Keratinocyte (primary cell): ENCODE data around the gene LSM14B. TPM values are rescaled to one million over a fixed set of nuclear protein-coding genes. Genes with fewer than 3 reads are reported as not detected.

Experiments
- DNase-seq: peaks from one replicate; pipeline ENCODE4 v3.0.0-alpha.2; 2011; ENCODE audit warnings: low read depth, missing footprints, low spot score
- FAIRE-seq: peaks from 2 replicates; lab custom pipeline; 2011; peaks lifted over from hg19 to GRCh38; lab: Jason Lieb, UNC
- H2AFZ ChIP-seq: 2 replicates; pipeline ENCODE4 v1.6.0; 2012; ENCODE audit warnings: low read length, control low read depth, inconsistent platforms; ENCODE audit not compliant: control insufficient read depth
- H3K27ac ChIP-seq: 2 replicates; pipeline ENCODE4 v1.5.1; 2011; ENCODE audit warnings: low read length; ENCODE audit not compliant: control insufficient read depth, insufficient read depth
- H3K27me3 ChIP-seq: 3 replicates; pipeline ENCODE4 v1.6.0; 2011; ENCODE audit warnings: low read length; ENCODE audit not compliant: control insufficient read depth, insufficient read depth; ENCODE audit errors: extremely low read depth
- H3K36me3 ChIP-seq, 2 experiments: 2 replicates in 1 of 2; 3 replicates in 1 of 2; pipeline ENCODE4 v1.5.1; 2011; ENCODE audit warnings: low read length in 2 of 2, mild to moderate bottlenecking in 1 of 2; ENCODE audit not compliant: control insufficient read depth in 2 of 2, insufficient read depth in 2 of 2; ENCODE audit errors: extremely low read depth in 1 of 2
- H3K4me1 ChIP-seq: 3 replicates; pipeline ENCODE4 v1.5.1; 2011; ENCODE audit warnings: low read length; ENCODE audit not compliant: control insufficient read depth, insufficient read depth; ENCODE audit errors: extremely low read depth
- H3K4me2 ChIP-seq: 3 replicates; pipeline ENCODE4 v1.6.0; 2011; ENCODE audit warnings: low read depth, low read length; ENCODE audit not compliant: control insufficient read depth, insufficient read depth; ENCODE audit errors: extremely low read depth
- H3K4me3 ChIP-seq, 3 experiments: fragments of 200-600 bp in 1 of 3; sonication (generic) in 1 of 3; 2 replicates in 2 of 3; 3 replicates in 1 of 3; pipeline ENCODE4 v1.5.1; 2011 to 2016; ENCODE audit warnings: low read length in 3 of 3, mild to moderate bottlenecking in 3 of 3, control low read depth in 2 of 3, inconsistent platforms in 1 of 3, low read depth in 1 of 3, mixed read lengths in 1 of 3, mixed run types in 1 of 3, moderate library complexity in 1 of 3; ENCODE audit not compliant: control insufficient read depth in 2 of 3, insufficient read depth in 2 of 3; ENCODE audit errors: extremely low read depth in 1 of 3
- H3K79me2 ChIP-seq: 2 replicates; pipeline ENCODE4 v1.6.0; 2012; ENCODE audit warnings: low read length; ENCODE audit not compliant: control insufficient read depth, insufficient read depth
- H3K9ac ChIP-seq: 3 replicates; pipeline ENCODE4 v1.6.0; 2011; ENCODE audit warnings: low read length; ENCODE audit not compliant: control insufficient read depth, insufficient read depth; ENCODE audit errors: extremely low read depth
- H3K9me1 ChIP-seq: 3 replicates; pipeline ENCODE4 v1.6.0; 2011; ENCODE audit warnings: low read length; ENCODE audit not compliant: control insufficient read depth, insufficient read depth; ENCODE audit errors: extremely low read depth
- H3K9me3 ChIP-seq: 2 replicates; pipeline ENCODE4 v1.5.1; 2012; ENCODE audit warnings: low read depth, low read length; ENCODE audit not compliant: control insufficient read depth
- H4K20me1 ChIP-seq: 3 replicates; pipeline ENCODE4 v1.6.0; 2011; ENCODE audit warnings: low read length; ENCODE audit not compliant: control insufficient read depth, insufficient read depth; ENCODE audit errors: extremely low read depth
- EZH2 ChIP-seq: IDR thresholded peaks from one replicate; pipeline ENCODE4 v1.6.1; 2012; ENCODE audit warnings: inconsistent platforms, mild to moderate bottlenecking, low read length, moderate library complexity
- dilution Hi-C: fragments of 300-500 bp; cut with MboI; formaldehyde crosslinking; loops from one replicate; pipeline ENCODE4 v1.7.0; 2020; ENCODE audit warnings: low sequenced_read_pairs; ENCODE audit not compliant: extremely low pct_ligation_motif_present
- polyA plus RNA-seq, 5 experiments: library from polyadenylated mRNA; depleted of rRNA in 3 of 5; stranded (reverse) in 3 of 5; stranded (forward) in 1 of 5; unstranded in 1 of 5; fragments of >200 nt; gene quantifications; 1 replicate in 1 of 5; 2 replicates in 3 of 5; 3 replicates in 1 of 5; pipeline versions ENCODE4 v1.2.1 to v1.2.3, GENCODE V29; 2011 to 2012; ENCODE audit warnings: missing spikeins in 2 of 5, low read depth in 1 of 5, low replicate concordance in 1 of 5
- TF ChIP-seq, protein P1 (sequence below), 3 experiments: IDR thresholded peaks in 1 of 3; conservative IDR thresholded peaks in 1 of 3; optimal IDR thresholded peaks in 1 of 3; 2 replicates in 2 of 3; 3 replicates in 1 of 3; pipeline versions ENCODE3 to v1.5.1; 2011; ENCODE audit warnings: low read length in 3 of 3, mild to moderate bottlenecking in 3 of 3, moderate library complexity in 2 of 3, control low read depth in 1 of 3, inconsistent platforms in 1 of 3; ENCODE audit not compliant: insufficient read depth in 2 of 3; ENCODE audit errors: extremely low read depth in 1 of 3

LSM14B gene
- polyA plus RNA-seq, 1 donor (not counting 4 experiments of a cell fraction or from before 2014, with no cell fraction given): 21.7 TPM

DNA sequence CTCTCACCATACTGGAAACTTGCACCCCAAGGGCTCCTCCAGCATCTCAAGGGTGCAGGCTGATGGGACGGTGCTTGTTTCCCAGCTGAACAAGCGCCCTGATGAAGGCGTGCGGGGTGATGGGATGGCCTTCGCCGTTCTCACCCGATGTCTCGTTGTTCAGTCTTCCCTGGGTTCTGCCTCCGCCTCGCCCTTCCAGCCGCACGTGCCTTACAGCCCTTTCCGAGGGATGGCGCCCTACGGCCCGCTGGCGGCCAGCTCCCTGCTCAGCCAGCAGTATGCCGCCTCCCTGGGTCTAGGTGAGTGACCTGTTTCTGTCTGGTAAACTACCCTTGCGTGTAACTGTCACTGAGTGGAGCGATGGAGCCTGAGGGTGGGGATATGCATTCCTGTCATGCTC lies 3.9 kb downstream of the LSM14B start:
- H2AFZ ChIP-seq: no peak overlapping the region
- peaks cover 8% of the 10 kb centered on the region for H3K4me1 ChIP-seq
- no peak for TF ChIP-seq EZH2
- TF ChIP-seq, protein P1, sequence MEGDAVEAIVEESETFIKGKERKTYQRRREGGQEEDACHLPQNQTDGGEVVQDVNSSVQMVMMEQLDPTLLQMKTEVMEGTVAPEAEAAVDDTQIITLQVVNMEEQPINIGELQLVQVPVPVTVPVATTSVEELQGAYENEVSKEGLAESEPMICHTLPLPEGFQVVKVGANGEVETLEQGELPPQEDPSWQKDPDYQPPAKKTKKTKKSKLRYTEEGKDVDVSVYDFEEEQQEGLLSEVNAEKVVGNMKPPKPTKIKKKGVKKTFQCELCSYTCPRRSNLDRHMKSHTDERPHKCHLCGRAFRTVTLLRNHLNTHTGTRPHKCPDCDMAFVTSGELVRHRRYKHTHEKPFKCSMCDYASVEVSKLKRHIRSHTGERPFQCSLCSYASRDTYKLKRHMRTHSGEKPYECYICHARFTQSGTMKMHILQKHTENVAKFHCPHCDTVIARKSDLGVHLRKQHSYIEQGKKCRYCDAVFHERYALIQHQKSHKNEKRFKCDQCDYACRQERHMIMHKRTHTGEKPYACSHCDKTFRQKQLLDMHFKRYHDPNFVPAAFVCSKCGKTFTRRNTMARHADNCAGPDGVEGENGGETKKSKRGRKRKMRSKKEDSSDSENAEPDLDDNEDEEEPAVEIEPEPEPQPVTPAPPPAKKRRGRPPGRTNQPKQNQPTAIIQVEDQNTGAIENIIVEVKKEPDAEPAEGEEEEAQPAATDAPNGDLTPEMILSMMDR (optimal IDR thresholded peaks at IDR 0.05 in 1 of 3, IDR thresholded peaks at IDR 0.05 in 1 of 3, conservative IDR thresholded peaks at IDR 0.05 in 1 of 3; ENCODE audit: extremely low read depth in 1 of 3, insufficient read depth in 2 of 3, low read length in 3 of 3): no peak
- no peaks in the 10 kb centered on the region for H3K27me3 ChIP-seq
- FAIRE-seq (no peak), DNase-seq (no peak)
- H3K27ac ChIP-seq: no peak overlapping the region
- H3K4me3 ChIP-seq: no peak overlapping the region
- peaks cover 17% of the 10 kb centered on the region for H3K79me2 ChIP-seq
- H3K9ac ChIP-seq: no peak overlapping the region
- H3K9me1 ChIP-seq: no peaks in the 10 kb centered on the region
- H3K36me3 ChIP-seq: peaks cover 35 to 44% of the 10 kb centered on the region in 2 experiments
- H4K20me1 ChIP-seq: peaks cover 14% of the 10 kb centered on the region
- no peaks in the 10 kb centered on the region for H3K9me3 ChIP-seq
- H3K4me2 ChIP-seq: no peak overlapping the region
- dilution Hi-C loops: no loop called here

DNA sequence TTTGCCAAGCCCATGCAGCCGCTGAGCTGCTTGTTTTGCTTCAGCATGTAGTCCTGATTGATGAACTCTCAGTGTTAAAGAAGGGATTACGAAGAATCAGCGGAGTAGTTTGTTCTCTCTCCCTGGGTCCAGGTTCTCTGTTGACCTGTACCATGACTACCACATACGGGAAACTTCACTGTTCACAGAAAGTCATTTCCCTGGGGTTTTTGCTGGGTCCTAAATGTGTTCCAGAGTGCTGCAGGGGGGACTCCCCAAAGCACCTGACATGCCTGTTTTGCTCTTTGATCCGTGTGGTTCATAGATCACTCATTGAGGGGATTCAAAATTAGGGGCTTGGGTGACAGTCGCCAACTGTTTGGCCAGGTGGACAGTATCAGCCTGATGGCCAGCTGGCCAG lies 5.5 kb downstream of the LSM14B start:
- H3K79me2 ChIP-seq: peaks cover 17% of the 10 kb centered on the region
- TF ChIP-seq EZH2: no peak
- no peak overlapping the region for H3K4me2 ChIP-seq
- H3K4me1 ChIP-seq: peaks cover 8% of the 10 kb centered on the region
- H3K9me3 ChIP-seq: no peaks in the 10 kb centered on the region
- H3K27me3 ChIP-seq: no peaks in the 10 kb centered on the region
- DNase-seq (no peak), FAIRE-seq (no peak)
- no peak overlapping the region for H3K9ac ChIP-seq
- no peak overlapping the region for H2AFZ ChIP-seq
- peaks cover 44 to 60% of the 10 kb centered on the region in 2 experiments for H3K36me3 ChIP-seq
- H4K20me1 ChIP-seq: peaks cover 14% of the 10 kb centered on the region
- H3K9me1 ChIP-seq: no peaks in the 10 kb centered on the region
- H3K4me3 ChIP-seq: no peak overlapping the region
- dilution Hi-C loops: no loop called here
- no peak overlapping the region for H3K27ac ChIP-seq

DNA sequence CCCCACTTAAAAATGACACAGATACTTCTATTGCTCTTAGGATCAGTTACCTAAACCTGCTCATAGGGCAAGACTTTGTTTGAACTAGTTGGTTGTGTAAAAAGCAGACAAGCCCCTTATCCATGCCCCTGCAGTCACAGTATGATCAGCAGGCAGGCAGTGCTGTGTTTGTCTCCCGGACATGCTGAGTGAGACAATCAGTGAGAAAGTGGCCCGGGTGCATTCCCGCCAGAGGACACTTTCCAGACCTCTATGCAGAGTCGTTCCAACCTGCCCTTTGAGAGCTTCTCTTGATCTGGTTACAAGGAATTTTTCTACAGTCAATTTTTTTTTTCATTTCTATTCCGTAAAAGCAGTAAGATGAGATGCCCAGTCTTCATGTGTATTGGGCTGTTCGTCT lies 6.2 kb downstream of the LSM14B start:
- Histone ChIP-seq H3K27me3 (no peaks in the 10 kb centered on the region), H3K9me1 (no peaks in the 10 kb centered on the region), H3K9me3 (no peaks in the 10 kb centered on the region), H3K36me3 (peaks cover 44 to 60% of the 10 kb centered on the region in 2 experiments), H3K9ac (no peak overlapping the region), H3K27ac (no peak overlapping the region), H4K20me1 (peaks cover 12% of the 10 kb centered on the region), H2AFZ (no peak overlapping the region), H3K4me2 (no peak overlapping the region), H3K4me3 (no peak overlapping the region), H3K4me1 (peaks cover 4% of the 10 kb centered on the region), H3K79me2 (peaks cover 14% of the 10 kb centered on the region)
- TF ChIP-seq, protein P1 (optimal IDR thresholded peaks at IDR 0.05 in 1 of 3, IDR thresholded peaks at IDR 0.05 in 1 of 3, conservative IDR thresholded peaks at IDR 0.05 in 1 of 3; ENCODE audit: extremely low read depth in 1 of 3, insufficient read depth in 2 of 3, low read length in 3 of 3): no peak
- TF ChIP-seq EZH2: no peak
- DNase-seq (no peak), FAIRE-seq (no peak)
- dilution Hi-C loops: no loop called here
